OCI-LY1 (cell line): ENCODE data around the gene GIN1.
"Not testable (repeated sequence)": the region's sequence is repeated elsewhere in the genome, so short reads cannot be mapped to it uniquely, and the experiment has no call there.

Experiments
- H2AFZ ChIP-seq: fragments of 200-600 bp; sonication (generic), shearing (Covaris generic); 2 replicates; pipeline ENCODE4 v1.6.0; 2014; ENCODE audit warnings: antibody characterized with exemption, mild to moderate bottlenecking, low read length
- H3F3A ChIP-seq: fragments of 200-600 bp; sonication (generic), shearing (Covaris generic); 2 replicates; pipeline ENCODE4 v1.6.0; 2014; ENCODE audit warnings: mild to moderate bottlenecking, antibody characterized with exemption, low read length, moderate library complexity; ENCODE audit not compliant: insufficient read depth
- H3K27ac ChIP-seq: fragments of 200-600 bp; sonication (generic); 2 replicates; pipeline ENCODE4 v1.5.1; 2014; ENCODE audit warnings: low read length, mixed run types, mild to moderate bottlenecking, low read depth; ENCODE audit not compliant: poor library complexity, severe bottlenecking
- H3K27me3 ChIP-seq: fragments of 200-600 bp; sonication (generic); 2 replicates; pipeline ENCODE4 v1.6.0; 2014; ENCODE audit warnings: antibody characterized with exemption, mild to moderate bottlenecking, low read length, moderate library complexity; ENCODE audit not compliant: insufficient read depth
- H3K36me3 ChIP-seq: fragments of 200-600 bp; sonication (generic); 2 replicates; pipeline ENCODE4 v1.6.1; 2014; ENCODE audit warnings: mild to moderate bottlenecking, antibody characterized with exemption, low read length, moderate library complexity, mixed read lengths; ENCODE audit not compliant: insufficient read depth
- H3K4me1 ChIP-seq: fragments of 200-600 bp; sonication (generic); 2 replicates; pipeline ENCODE4 v1.5.1; 2014; ENCODE audit warnings: mild to moderate bottlenecking, low read length, moderate library complexity; ENCODE audit not compliant: insufficient read depth, severe bottlenecking
- H3K4me2 ChIP-seq: fragments of 200-600 bp; sonication (generic), shearing (Covaris generic); 2 replicates; pipeline ENCODE4 v1.6.1; 2014; ENCODE audit warnings: low read length
- H3K4me3 ChIP-seq: fragments of 200-600 bp; sonication (generic); 2 replicates; pipeline ENCODE4 v1.5.1; 2014; ENCODE audit warnings: low read length, low read depth, mild to moderate bottlenecking, mixed read lengths; ENCODE audit not compliant: poor library complexity, severe bottlenecking
- H3K79me2 ChIP-seq: fragments of 200-600 bp; shearing (Covaris generic); 2 replicates; pipeline ENCODE4 v1.6.1; 2016; ENCODE audit warnings: mixed run types, low read length, mixed read lengths; ENCODE audit not compliant: insufficient read depth
- H3K9ac ChIP-seq: fragments of 200-600 bp; sonication (generic), shearing (Covaris generic); 2 replicates; pipeline ENCODE4 v1.6.1; 2014; ENCODE audit warnings: mild to moderate bottlenecking, low read length, mixed read lengths
- H3K9me2 ChIP-seq: fragments of 200-600 bp; sonication (generic), shearing (Covaris generic); 2 replicates; pipeline ENCODE4 v1.6.1; 2014; ENCODE audit warnings: low read depth, mild to moderate bottlenecking, low read length, mixed read lengths
- H3K9me3 ChIP-seq: fragments of 200-600 bp; shearing (Covaris generic); 2 replicates; pipeline ENCODE4 v1.6.1; 2014; ENCODE audit warnings: low read length, mixed read lengths
- H4K20me1 ChIP-seq: fragments of 200-600 bp; sonication (generic), shearing (Covaris generic); 2 replicates; pipeline ENCODE4 v1.6.0; 2016; ENCODE audit warnings: mild to moderate bottlenecking, low read length; ENCODE audit not compliant: insufficient read depth
- CTCF ChIP-seq: fragments of 200-600 bp; sonication (generic), shearing (Covaris generic); IDR thresholded peaks from 2 replicates; pipeline ENCODE4 v1.5.1; 2017; ENCODE audit warnings: mild to moderate bottlenecking, antibody characterized with exemption, low read length, moderate library complexity, mixed read lengths
- EZH2 ChIP-seq: fragments of 200-600 bp; sonication (generic), shearing (Covaris generic); IDR thresholded peaks from 2 replicates; pipeline ENCODE4 v1.8.0; 2017; ENCODE audit warnings: borderline replicate concordance, mixed run types, mild to moderate bottlenecking, antibody characterized with exemption, low read length, moderate library complexity, mixed read lengths

Gene GIN1

DNA sequence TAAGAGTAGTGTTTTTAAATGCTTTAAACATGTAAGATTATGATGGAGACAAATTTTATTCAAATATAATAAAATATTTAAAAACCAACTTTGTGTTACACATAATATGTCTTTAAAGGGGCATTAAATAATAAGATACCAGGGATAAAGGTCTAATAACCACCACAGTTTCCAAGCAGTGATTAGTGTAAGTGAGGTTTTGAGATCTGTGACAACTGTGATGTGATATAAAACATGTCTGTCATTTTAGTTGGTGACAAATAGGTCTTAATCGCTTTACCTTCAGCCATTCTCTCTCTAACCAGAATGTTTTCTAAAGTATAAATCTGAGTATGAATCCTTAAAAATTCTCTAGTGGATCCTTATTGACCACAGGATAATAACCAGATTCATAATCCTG is 28.3 kb upstream of the GIN1 start:
- no peaks in the 10 kb centered on the region; the same call in 1 of the 2 replicates for H3F3A ChIP-seq

GRCh38 chr5:103145196-103145595 is 25.3 kb upstream of the GIN1 start:
- H3K36me3 ChIP-seq = peaks cover 26% of the 10 kb centered on the region; the same call in 1 of the 2 replicates
- no peak overlapping the region for H2AFZ ChIP-seq
- H3K79me2 ChIP-seq = no peaks in the 10 kb centered on the region
- H3K9me2 ChIP-seq = no peaks in the 10 kb centered on the region
- no peaks in the 10 kb centered on the region for H3K9me3 ChIP-seq
- TF ChIP-seq CTCF = no peak
- no peak overlapping the region for H3K4me3 ChIP-seq
- H3K9ac ChIP-seq = no peak overlapping the region
- H4K20me1 ChIP-seq = no peaks in the 10 kb centered on the region
- no peaks in the 10 kb centered on the region for H3K27me3 ChIP-seq
- H3K4me2 ChIP-seq = no peak overlapping the region
- no peak overlapping the region for H3K27ac ChIP-seq
- no peaks in the 10 kb centered on the region; the same call in 1 of the 2 replicates for H3F3A ChIP-seq
- no peaks in the 10 kb centered on the region for H3K4me1 ChIP-seq

More for the DNA sequence above, 28.3 kb upstream of the GIN1 start:
- Histone ChIP-seq H4K20me1 (no peaks in the 10 kb centered on the region), H3K4me3 (no peak overlapping the region), H3K4me1 (no peaks in the 10 kb centered on the region), H3K4me2 (no peak overlapping the region), H3K27ac (no peak overlapping the region), H3K79me2 (no peaks in the 10 kb centered on the region), H3K9me2 (no peaks in the 10 kb centered on the region), H2AFZ (no peak overlapping the region), H3K9ac (no peak overlapping the region), H3K36me3 (peaks cover 49% of the 10 kb centered on the region), H3K9me3 (no peaks in the 10 kb centered on the region), H3K27me3 (no peaks in the 10 kb centered on the region)
- no peak for TF ChIP-seq EZH2
- TF ChIP-seq CTCF = no peak

GRCh38 chr5:103142132-103142531 is 22.2 kb upstream of the GIN1 start:
- not testable (repeated sequence) for H3K9me3 ChIP-seq, H3K27me3 ChIP-seq, H3K4me2 ChIP-seq, H4K20me1 ChIP-seq, H3K9me2 ChIP-seq, H3K27ac ChIP-seq, H2AFZ ChIP-seq, H3K4me1 ChIP-seq, H3K4me3 ChIP-seq, H3K79me2 ChIP-seq, H3K9ac ChIP-seq, H3F3A ChIP-seq
- peaks cover 33% of the 10 kb centered on the region for H3K36me3 ChIP-seq

GRCh38 chr5:103139264-103139865 is 19.4 kb upstream of the GIN1 start:
- Histone ChIP-seq H3K27ac (no peak overlapping the region), H3K79me2 (no peaks in the 10 kb centered on the region), H3K27me3 (no peaks in the 10 kb centered on the region), H3K4me1 (no peaks in the 10 kb centered on the region), H3K9me3 (no peaks in the 10 kb centered on the region), H3K4me2 (no peak overlapping the region), H2AFZ (no peak overlapping the region), H4K20me1 (no peaks in the 10 kb centered on the region), H3K9me2 (no peaks in the 10 kb centered on the region), H3K36me3 (peaks cover 39% of the 10 kb centered on the region), H3K9ac (no peak overlapping the region), H3F3A (0 out of 2 replicates have a peak, but pooled peaks cover 3% of the 10 kb centered on the region), H3K4me3 (no peak overlapping the region)
- TF ChIP-seq EZH2 (no peak), CTCF (peak; percentile 98)
